ENCODE results near the gene PCED1B.
"Not testable (repeated sequence)": the region's sequence is repeated elsewhere in the genome, so short reads cannot be mapped to it uniquely, and the experiment has no call there.

PCED1B gene

DNA sequence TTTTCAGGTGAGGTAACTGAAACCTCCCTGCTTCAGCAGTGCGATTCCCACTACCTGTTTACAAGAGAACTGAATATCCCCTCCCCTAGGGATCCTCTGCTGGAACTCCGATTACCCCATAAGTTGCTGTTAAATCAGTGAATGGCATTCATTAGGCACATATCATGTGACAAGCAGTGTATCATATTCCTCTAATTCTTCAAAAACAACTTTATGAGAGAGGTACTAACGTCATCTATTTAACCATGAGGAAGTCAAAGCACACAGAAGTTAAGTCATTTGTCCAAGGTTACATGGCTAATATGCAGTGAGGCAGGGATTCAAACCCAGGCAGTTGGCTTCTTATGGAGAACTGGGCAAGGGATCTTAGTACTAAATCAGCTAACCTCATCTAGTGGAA lies 43.9 kb upstream of the PCED1B start:
- TF ChIP-seq, protein P1, sequence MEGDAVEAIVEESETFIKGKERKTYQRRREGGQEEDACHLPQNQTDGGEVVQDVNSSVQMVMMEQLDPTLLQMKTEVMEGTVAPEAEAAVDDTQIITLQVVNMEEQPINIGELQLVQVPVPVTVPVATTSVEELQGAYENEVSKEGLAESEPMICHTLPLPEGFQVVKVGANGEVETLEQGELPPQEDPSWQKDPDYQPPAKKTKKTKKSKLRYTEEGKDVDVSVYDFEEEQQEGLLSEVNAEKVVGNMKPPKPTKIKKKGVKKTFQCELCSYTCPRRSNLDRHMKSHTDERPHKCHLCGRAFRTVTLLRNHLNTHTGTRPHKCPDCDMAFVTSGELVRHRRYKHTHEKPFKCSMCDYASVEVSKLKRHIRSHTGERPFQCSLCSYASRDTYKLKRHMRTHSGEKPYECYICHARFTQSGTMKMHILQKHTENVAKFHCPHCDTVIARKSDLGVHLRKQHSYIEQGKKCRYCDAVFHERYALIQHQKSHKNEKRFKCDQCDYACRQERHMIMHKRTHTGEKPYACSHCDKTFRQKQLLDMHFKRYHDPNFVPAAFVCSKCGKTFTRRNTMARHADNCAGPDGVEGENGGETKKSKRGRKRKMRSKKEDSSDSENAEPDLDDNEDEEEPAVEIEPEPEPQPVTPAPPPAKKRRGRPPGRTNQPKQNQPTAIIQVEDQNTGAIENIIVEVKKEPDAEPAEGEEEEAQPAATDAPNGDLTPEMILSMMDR (IDR thresholded peaks at IDR 0.05; ENCODE audit: control insufficient read depth, extremely low read depth, insufficient read depth), result no peak
- no peak for DNase-seq (ENCODE audit: low read depth)
- no peak overlapping the region for H3K4me3 ChIP-seq (ENCODE audit: low read depth, low read length)

GRCh38 chr12:47038270-47038748 lies 41.1 kb upstream of the PCED1B start:
- DNase-seq (ENCODE audit: low read depth), result peak; percentile 41
- TF ChIP-seq, protein P1 (IDR thresholded peaks at IDR 0.05; ENCODE audit: control insufficient read depth, extremely low read depth, insufficient read depth), result no peak
- H3K4me3 ChIP-seq (ENCODE audit: low read depth, low read length), result no peak overlapping the region

DNA sequence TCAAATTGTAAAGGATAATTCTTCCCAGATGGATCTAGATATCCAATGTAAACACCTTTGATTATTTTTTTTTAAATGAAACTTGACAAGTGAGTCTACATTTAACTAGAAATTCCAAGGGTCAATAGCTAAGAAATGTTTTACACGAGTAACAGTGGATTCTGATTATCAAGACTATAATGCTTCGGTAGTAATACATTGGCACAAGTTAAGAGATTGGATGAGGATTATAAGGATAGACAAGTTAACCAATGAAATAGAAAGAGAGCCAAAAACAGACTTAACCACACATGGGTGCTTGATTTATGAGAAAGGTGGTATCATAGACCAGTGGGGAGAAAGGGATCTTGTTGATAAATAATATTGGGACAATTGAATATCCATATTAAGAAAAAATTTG lies 40.3 kb upstream of the PCED1B start:
- TF ChIP-seq, protein P1 (IDR thresholded peaks at IDR 0.05; ENCODE audit: control insufficient read depth, extremely low read depth, insufficient read depth), result no peak
- DNase-seq (ENCODE audit: low read depth), result no peak
- no peak overlapping the region for H3K4me3 ChIP-seq (ENCODE audit: low read depth, low read length)

- TF ChIP-seq, protein P1 (IDR thresholded peaks at IDR 0.05; ENCODE audit: control insufficient read depth, extremely low read depth, insufficient read depth), result no peak
- DNase-seq (ENCODE audit: low read depth), result no peak
- no peak overlapping the region for H3K4me3 ChIP-seq (ENCODE audit: low read depth, low read length)
These were observed 39.7 kb upstream of the PCED1B start for GRCh38 chr12:47039756-47040155.

- H3K4me3 ChIP-seq (ENCODE audit: low read depth, low read length), result no peak overlapping the region
- no peak for DNase-seq (ENCODE audit: low read depth)
- TF ChIP-seq, protein P1 (IDR thresholded peaks at IDR 0.05; ENCODE audit: control insufficient read depth, extremely low read depth, insufficient read depth), result no peak
These were observed 38.1 kb upstream of the PCED1B start for GRCh38 chr12:47041327-47041726.

DNA sequence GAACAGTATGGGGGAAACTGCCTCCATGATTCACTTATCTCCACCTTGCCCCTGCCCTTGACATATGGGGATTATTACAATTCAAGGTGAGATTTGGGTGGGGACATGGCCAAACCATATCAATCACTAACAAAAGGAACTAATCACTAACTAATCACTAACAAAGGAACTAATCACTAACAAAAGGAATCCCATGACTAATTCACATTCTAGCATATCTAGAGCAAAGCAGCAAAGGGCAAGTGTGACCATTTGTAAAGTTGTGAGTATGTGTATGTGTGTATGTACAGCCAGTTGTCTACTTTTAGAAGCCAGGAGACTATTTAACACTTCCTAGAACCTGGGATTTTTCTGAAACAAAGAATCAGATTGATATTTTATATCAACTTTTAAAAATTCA lies 30.9 kb upstream of the PCED1B start:
- no peak for DNase-seq (ENCODE audit: low read depth)
- no peak overlapping the region for H3K4me3 ChIP-seq (ENCODE audit: low read depth, low read length)
- TF ChIP-seq, protein P1 (IDR thresholded peaks at IDR 0.05; ENCODE audit: control insufficient read depth, extremely low read depth, insufficient read depth), result no peak

DNA sequence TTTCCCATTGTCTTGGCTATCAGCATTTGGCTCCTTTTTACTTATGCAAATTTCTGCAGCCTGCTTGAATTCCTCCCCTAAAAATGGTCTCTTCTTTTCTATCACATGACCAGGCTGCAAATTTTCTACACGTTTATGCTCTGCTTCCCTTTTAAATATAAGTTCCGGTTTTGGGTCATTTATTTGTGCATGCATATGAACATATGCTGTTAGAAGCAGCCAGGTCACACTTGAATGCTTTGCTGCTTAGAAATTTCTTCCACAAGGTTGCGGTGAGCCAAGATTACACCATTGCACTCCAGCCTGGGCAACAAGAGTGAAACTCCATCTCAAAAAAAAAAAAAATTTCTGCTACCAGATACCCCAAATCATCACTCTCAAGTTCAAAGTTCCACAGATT lies 28.1 kb upstream of the PCED1B start:
- not testable (repeated sequence) for DNase-seq (ENCODE audit: low read depth); H3K4me3 ChIP-seq (ENCODE audit: low read depth, low read length)
